Anterior cingulate cortex (tissue), 58 donors: ENCODE data around the gene KLF3.

Source experiments
- DNase-seq, 58 donors: peaks; one replicate each; lab custom pipeline; 2025; lab: John Stamatoyannopoulos, UW

Gene KLF3

DNA sequence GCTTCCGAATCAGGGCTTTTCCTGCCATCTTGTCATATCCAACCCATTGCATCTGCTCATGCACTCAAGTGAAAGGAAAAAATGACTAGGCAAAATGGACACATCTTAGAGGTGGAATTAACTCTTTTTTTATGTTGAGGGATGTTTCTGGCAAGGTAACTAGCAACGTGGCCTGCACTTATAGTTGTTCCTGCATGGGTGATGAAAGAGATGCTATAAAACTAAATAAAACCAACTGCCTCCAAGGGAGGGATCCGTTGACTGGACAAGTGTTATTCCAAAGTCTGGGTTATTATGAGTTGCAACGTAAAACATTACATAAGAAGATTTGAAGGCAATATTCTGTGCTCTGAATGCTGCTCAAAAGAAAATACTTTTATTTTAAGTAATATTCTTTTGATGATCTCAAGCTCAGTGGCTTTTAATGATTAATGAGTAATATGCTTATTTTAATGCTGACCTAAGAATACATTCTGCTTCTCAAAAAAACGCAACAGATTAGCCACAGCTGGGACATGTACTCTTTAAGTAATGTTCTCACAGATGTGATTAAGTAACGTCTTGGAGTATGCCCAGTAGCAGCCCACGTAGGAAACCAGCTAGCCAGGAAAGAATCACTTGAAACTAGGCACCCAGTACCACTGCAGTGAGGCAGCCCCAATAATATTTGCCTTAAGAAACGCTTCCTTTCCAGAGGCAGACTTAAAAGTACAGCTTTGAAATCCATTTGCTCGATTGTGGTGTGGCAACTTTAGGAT, 27.4 kb downstream of the KLF3 start:
- DNase-seq: no peak

DNA sequence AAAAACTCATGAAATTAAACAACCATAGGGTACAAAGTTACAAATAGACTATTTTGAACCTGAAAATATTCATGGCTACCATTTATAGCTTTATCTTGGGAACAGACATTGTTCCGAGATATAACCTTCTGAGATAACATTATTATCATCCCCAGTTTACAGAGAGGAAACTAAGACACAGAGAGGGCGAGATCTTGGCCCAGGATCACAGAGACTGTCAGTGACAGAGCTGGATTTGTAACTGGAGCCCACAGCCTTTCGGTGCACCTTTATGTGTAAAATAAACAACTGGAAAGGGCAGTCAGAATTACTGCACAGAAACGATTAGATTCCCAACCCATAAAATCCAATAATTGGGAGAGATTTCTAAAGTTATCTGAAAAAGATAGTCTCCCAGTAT, 28.4 kb downstream of the KLF3 start:
- no peak for DNase-seq

DNA sequence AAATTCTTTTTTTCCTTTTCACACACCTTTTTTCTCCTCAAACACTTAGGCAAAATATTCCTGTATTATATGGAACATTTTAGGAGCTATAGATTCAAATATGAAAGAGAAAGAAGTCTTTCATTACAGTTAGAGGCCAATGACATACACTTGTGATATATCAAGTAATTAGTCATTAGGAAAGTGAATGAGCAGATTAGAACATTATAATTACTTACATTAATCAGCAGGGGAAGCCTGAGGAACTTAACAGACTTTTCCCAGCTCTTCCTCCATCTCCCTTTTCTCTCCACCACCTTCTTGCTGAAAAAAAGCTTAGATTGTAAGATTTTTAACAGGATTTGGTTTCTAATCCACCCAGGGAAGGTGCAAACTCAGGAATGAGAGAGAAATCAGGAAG, 29.6 kb downstream of the KLF3 start:
- DNase-seq: no peak

DNA sequence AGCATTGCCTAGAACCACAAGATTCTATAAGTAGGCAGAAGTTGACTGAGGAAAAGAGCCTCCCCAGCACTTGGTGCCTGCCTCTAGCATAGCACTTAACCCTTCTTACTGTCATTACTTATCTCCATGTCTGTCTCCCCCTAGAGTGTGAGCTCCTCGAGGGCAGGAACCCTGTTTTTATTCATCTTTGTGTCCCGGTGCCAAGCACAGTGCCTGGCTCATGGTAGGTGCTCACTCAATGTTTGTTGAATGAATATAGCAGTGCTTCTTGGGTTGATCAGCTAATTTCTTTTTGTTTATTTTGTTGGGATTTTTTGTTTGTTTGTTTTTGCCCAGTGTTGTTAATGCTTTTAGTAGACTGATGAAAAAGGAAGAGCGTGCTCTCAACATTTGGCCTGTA, 30.3 kb downstream of the KLF3 start:
- no peak for DNase-seq

DNA sequence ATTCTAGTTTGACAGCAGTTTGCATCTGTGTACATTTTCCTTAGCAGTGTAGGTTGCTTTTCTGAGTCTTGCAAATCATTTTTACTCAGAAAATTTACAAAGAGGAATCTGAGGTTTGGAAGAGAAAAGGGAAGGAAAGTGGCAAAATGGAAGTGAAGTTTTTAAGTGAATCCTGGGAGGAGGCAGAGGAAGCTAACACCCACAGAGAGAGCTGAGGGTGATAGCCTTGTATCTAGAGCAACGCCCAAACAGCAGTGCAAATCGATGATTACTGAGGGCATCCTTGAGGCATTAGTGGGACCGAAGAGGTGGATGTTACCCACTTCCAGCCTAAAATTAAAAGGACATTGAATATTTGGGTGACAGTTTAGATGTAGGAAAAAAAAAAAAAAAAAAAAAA, 31.8 kb downstream of the KLF3 start:
- no peak for DNase-seq

DNA sequence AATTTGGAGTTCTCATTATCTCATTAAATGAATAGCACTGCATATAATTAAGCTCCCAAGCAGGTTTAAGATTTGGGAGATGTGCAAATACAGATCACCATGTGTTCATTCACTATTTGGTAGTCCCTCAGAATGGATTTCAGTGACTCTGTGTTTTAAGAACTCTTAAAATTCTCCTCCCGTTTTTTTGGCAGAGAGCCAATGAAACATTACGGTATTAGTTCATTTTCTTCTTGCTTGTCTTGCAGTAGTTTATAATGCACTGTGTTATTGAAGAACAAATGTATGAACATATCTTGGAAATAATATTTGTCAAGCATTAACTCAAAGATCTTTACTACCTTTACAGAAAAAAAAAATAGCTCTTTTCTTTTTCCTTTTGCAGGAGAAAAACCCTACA, 32.7 kb downstream of the KLF3 start:
- DNase-seq: no peak

DNA sequence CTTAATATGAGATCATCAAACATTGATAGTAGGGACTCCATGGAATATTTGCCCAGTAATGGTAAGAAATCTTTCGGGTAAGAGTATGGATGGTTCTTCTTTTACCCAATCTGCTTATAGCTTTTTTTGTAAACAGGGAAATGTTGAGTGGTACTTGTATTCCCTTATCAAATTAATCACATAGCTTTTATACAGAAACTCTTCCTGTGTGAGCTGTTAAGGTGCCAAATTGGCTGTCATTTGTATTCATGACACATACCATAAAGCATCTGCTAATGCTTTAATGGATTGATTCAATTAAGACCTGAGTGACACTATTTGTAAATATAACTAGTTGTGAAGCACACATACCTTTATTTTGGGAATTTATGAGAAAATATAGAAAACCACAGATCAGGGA, 34.2 kb downstream of the KLF3 start:
- DNase-seq: no peak

DNA sequence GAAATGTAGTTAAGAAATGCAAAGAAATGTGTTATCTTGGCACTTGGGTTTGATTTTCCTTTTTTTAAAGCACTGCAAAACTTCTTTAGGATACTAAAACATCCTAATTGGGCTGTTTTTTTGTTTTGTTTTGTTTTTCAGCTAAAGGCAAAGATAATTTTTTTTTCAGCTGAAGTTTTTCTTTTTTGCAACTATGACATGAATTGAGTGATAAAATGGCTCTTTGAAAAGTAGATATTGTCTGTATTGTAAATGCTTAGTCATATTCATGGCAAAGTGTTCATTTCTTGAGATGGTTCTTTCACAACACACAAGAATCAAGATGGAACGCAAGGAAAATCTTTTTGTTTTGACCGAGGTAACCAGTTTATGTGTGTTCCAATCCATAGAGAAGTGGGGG, 35.1 kb downstream of the KLF3 start:
- DNase-seq: no peak

DNA sequence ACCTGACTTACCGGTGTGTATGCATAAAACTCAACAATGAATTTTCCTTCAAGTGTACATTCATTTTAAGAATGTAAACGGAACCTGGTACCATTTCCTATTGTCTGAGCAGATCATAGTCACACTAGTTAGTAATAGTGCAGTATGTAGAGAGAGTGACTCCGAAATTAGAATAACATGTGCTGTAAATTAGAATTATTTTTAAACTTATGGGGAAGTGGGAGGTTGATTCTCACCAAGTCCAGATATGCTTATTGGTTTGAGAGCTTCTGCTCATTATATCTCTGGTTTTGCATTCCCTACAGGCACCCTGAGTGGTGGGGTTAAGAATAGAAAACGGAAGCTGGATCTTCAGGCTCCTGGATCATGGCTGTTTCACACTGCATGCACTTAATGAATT, 39.6 kb downstream of the KLF3 start:
- DNase-seq: no peak

DNA sequence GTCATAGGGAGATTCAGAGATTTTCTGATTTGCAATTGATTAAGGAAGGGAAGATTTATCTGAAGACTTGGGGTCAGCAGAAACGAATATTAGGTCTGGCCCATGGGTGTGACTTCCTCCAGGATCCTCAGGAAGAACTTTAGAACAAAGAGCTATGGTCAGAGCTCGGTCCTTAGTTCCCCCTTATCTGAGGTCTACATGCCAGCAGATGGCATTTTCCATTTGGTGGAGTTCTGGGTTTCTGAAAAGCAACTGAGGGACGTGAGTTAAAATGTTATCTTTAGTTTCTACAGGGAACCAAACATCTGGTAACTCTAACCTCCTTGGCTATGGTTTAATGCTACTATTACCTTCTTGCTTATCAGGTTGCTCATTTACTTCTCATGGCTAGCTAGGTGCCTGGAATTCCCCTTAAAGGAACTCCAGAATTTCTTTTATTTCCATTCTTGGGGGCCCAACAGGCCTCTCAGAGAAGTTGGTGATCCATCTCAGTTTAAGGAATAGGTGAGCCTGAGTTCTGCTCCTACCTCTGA, 40.7 kb downstream of the KLF3 start:
- no peak for DNase-seq

DNA sequence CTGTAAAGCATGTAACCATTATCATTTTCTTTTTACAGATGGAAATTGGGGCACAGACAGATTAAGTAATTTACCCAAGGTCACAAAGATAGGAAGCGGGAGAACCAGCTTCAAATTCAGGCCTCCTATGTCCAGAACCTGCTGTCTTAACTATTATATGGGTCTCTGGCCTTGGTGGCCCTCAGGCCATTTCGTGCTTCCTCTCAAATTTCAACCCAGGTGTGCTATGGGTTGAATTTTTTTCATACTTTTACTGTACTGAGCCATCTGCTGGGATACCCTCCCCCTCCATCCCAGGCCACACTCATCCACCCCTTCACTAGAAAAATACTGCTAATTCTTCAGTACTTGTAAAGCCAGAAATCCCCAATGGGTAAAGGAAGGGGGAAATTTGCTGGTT, 42.3 kb downstream of the KLF3 start:
- DNase-seq: no peak

DNA sequence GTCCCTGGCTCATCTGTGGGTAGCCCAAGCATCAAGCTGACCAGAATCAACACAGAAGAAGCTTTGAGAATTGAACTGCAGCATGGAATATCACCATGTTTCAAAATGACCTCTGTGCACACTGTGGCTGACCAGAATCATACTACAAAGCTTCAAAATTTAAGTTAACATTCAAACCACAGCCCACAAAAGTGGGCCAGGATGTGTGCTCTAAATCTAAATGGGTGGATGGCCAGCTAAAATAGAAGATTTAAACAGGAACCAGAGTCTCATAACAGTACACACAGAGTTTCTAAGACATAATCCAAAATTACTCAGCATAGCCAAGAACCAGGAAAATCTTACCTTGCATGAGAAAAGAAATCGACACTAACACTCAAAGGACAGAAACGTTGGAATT, 46.1 kb downstream of the KLF3 start:
- DNase-seq: no peak

DNA sequence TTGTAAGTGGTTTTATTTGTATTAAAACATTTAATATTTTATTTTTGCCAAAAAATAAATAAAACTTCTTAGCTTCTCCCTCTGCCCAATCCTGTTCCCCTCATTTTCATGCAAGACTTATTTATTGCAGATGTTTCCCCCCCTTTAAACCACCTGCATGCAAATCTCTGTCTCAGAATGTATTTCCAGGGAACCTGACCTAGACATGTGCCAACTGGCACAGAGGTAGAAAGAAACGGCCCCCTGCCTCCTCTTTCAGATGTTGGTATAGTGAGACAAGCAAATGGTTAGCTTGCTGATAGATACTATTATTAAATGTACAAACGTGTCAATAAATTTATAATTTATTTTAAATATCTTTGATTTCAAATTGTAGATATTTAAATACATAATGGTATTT, 47.1 kb downstream of the KLF3 start:
- no peak for DNase-seq

DNA sequence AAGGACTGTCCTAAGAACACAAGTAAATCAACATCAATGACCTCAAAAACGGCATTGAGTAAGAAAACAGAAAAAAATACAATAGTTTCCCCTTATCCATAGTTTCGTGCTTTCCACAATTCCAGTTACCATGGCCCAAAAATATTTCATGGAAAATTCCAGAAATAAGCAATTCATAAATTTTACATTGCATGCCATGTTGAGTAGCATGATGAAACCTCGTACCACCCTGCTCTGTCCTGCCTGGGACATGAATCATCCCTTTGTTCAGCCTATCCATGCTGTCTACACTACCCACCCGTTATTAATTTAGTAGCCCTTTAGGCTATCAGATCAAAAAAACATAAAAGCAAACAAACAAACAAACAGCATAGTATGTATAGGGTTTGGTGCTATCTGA, 51.1 kb downstream of the KLF3 start:
- no peak for DNase-seq

DNA sequence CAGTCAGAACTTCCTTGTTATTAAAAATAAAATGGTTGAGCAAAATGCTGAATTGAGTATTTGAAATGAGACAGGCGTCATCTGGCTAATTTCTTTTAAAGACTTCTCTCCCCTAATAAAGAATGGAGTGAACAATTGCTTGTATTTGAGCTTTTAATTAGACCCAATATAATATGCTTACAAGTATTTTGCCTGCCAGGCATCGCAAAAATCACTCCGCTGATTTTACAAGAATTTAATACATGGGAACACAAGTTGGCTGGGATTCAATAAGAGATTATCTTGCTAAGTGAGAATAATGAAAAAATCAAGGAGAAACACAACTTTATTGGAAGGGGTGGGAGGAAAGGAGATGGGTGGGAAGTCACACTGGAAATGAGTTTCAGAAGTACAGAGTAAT, 52.3 kb downstream of the KLF3 start:
- DNase-seq: no peak

DNA sequence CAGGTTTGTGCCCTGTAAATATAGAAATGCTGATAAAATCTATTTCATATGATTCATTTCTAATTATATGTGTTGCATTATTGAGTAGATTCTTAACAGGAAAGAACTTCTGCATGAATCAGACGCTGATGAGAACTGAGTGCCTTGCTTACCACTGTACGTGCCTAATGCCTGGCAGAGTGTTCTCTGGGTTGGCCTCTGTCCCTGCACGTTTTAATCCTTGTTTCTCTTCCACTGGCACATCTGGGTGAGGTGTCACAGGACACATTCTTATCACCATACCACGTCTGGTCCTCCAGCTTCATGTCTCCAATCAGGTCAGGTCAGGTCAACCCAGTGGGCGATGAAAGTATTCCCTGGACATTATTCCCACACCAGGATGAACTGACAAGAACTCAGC, 53.6 kb downstream of the KLF3 start:
- no peak for DNase-seq

DNA sequence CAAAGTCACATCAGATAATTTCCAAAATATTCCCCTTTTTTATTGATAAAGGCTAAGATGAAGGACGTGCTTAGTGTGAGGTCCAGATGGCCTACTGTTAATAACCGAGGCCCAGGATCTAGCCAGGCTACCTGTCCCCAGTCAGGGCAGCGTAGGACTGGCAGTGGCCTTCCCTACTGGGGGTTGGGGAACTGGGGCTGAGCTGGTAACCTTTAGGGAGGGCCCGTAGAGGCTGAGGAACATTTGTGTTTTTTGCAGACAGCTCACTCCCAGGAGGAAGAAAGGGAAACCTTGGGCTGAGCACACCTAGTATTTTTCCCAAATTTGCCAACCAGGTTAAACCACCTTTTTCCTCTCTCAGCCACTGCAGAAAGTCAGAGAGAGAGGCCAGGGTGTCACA, 59.1 kb downstream of the KLF3 start:
- DNase-seq: no peak

DNA sequence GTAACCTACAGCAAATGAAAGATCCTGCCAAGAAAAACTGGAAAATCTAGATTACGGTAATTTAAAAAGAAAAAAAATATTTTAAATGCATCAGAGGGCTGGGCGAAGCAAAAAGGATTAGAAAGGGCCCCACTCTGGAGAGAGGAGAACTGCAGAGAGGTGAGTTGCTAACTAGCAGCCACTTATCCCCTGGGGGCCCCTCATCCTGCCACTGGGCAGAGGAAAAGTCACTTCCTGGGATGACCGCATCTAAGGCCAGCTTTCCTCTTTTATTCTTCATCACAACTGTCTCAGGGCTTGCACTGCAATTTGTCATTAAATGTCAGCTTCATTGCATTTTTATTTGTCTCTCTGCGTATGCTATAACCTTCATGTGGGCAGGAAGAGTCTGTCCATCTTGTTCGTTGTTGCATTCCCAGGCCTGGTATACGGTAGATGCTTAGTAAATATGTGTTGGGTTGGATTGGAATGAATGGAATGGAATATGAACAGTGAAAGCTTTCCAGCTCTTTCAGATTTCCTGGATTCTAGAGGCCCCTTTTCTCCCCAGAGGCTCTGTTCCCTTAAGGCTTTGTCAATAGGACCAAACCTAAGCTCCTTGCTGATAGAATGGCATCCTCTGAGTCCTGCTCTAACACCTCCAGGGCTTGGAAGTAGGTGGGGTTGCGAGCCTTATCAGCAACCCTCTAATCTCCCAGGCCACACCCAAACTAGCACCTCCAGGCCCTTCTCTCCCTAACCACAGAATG, 59.9 kb downstream of the KLF3 start:
- DNase-seq: no peak

DNA sequence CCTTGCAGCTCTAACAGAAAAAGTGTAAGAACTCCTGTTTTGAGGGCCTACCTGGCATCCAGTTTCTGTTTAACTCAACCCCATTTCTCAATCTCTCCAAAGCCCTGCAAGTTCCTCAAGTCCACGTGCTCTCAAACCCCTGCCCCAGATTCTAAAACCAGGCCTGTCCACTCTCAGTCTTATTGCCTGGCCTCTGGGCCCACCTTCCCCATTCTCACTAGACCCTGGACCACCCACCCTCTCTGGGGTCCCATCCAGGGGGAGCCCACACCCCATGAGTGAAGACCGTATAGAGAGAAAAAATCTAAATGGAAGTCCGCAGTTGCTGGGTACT, 60.4 kb downstream of the KLF3 start:
- DNase-seq: no peak

DNA sequence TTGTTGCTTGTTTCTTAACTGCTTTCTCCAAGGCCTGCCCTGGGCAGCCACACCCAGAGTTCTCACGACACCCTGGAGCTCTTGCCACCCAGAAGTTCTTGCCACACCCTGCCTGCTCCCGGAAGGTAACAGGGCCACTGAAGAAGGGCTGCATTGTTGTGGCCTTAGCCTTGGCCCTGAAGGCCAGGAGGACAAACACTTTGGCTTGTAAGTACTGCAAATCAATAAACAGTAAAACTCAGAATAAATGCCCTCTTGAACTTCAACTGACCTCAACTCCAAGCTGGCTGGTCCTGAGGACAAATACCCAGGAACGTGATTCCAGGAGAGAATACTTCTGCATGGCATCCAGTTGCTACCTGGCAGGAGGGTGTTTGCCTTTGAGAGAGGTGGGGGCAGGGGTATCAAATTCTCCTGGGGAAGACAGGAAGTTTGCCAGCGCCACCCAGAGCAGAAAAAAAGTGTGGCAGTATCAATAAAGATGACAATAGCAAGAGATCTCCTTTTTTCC, 64.7 kb downstream of the KLF3 start:
- no peak for DNase-seq

DNA sequence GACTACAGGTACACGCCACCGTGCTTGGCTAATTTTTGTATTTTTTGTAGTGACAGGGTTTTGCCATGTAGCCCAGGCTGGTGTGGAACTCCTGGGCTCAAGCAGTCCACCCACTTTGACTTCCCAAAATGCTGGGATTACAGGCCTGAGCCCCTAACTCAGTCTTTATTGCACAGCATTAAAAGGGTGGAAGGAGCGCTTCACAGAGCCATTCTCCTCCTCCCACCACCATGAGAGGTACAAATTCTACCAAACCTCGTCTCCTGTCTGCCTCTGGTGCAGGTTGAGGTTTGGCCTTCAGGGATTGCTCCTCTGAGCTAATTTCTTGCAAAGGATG, 66.5 kb downstream of the KLF3 start:
- no peak for DNase-seq
